PC-9 (cell line): ENCODE results near the gene CFAP73. TPM values are rescaled to one million over a fixed set of nuclear protein-coding genes. Genes with fewer than 3 reads are reported as not detected.

ENCODE experiments used
- BruUV-seq: library from RNA; stranded (reverse); fragments of 400-500 nt; replicated peaks from 2 replicates; lab custom pipeline; 2021; lab: Mats Ljungman, UMichigan
- CTCF ChIA-PET: fragments of 300-600 bp; sonication (Branson Sonifier 250); formaldehyde crosslinking; loops from one replicate; lab custom pipeline; 2022; ENCODE audit warnings: antibody characterized with exemption; lab: Charles Lee
- POLR2A ChIA-PET: fragments of 300-600 bp; sonication (Branson Sonifier 250); formaldehyde crosslinking; loops from one replicate; lab custom pipeline; 2022; ENCODE audit warnings: antibody characterized with exemption; ENCODE audit not compliant: unreplicated experiment; lab: Charles Lee
- DNase-seq, 2 experiments: peaks; one replicate each; pipeline versions ENCODE4 v3.0.0 to v3.0.0-alpha.2; 2015 to 2022; ENCODE audit warnings: mixed read lengths in 1 of 2
- H2AFZ ChIP-seq: fragments of 200-600 bp; sonication (generic); 2 replicates; pipeline ENCODE4 v1.8.1; 2017; ENCODE audit warnings: antibody characterized with exemption
- H3F3A ChIP-seq: fragments of 200-600 bp; sonication (generic); 2 replicates; pipeline ENCODE4 v1.8.1; 2017; ENCODE audit warnings: antibody characterized with exemption, mild to moderate bottlenecking, low read depth; ENCODE audit not compliant: insufficient read depth
- H3K27ac ChIP-seq: fragments of 200-600 bp; sonication (generic); 2 replicates; pipeline ENCODE4 v1.6.1; 2016; ENCODE audit warnings: mixed run types
- H3K27me3 ChIP-seq: fragments of 200-600 bp; sonication (generic); 2 replicates; pipeline ENCODE4 v1.6.1; 2016; ENCODE audit warnings: low read depth, mixed run types; ENCODE audit not compliant: insufficient read depth
- H3K36me3 ChIP-seq: fragments of 200-600 bp; sonication (generic); 2 replicates; pipeline ENCODE4 v1.6.1; 2016; ENCODE audit warnings: low read depth, mixed run types
- H3K4me1 ChIP-seq: fragments of 200-600 bp; sonication (generic); replicated peaks from 2 replicates; pipeline ENCODE4 v1.6.1; 2016; ENCODE audit warnings: mixed run types; ENCODE audit not compliant: insufficient read depth
- H3K4me2 ChIP-seq: fragments of 200-600 bp; sonication (generic); 2 replicates; pipeline ENCODE4 v1.6.1; 2017; ENCODE audit warnings: mixed run types
- H3K4me3 ChIP-seq: fragments of 200-600 bp; sonication (generic); 2 replicates; pipeline ENCODE4 v1.6.1; 2016; ENCODE audit warnings: mixed run types
- H3K79me2 ChIP-seq: fragments of 200-600 bp; sonication (generic); 2 replicates; pipeline ENCODE4 v1.6.1; 2017; ENCODE audit warnings: low read depth, mixed run types
- H3K9me2 ChIP-seq: fragments of 200-600 bp; sonication (generic); 2 replicates; pipeline ENCODE4 v1.8.1; 2017; ENCODE audit warnings: mild to moderate bottlenecking; ENCODE audit not compliant: insufficient read depth
- H3K9me3 ChIP-seq: fragments of 200-600 bp; sonication (generic); 2 replicates; pipeline ENCODE4 v1.8.1; 2016; ENCODE audit warnings: low read depth; ENCODE audit not compliant: insufficient read depth
- H4K20me1 ChIP-seq: fragments of 200-600 bp; sonication (generic); 2 replicates; pipeline ENCODE4 v1.8.1; 2017; ENCODE audit not compliant: insufficient read depth
- EZH2 ChIP-seq: fragments of 200-600 bp; sonication (generic); IDR thresholded peaks from 2 replicates; pipeline ENCODE4 v1.8.0; 2017; ENCODE audit warnings: antibody characterized with exemption, low read depth
- intact Hi-C: fragments of 100-400 bp; cut with micrococcal nuclease; formaldehyde crosslinking; loops from one replicate; pipeline ENCODE4 v1.10.0; 2022; ENCODE audit not compliant: unreplicated experiment
- total RNA-seq: library from RNA; stranded (reverse); gene quantifications from 2 replicates; pipeline ENCODE4 v1.2.3, GENCODE V29; 2021
- TF ChIP-seq, protein P1 (sequence below): fragments of 200-600 bp; sonication (generic); conservative IDR thresholded peaks from 2 replicates; pipeline ENCODE4 v1.6.1; 2017; ENCODE audit warnings: mixed run types, antibody characterized with exemption, mild to moderate bottlenecking, moderate library complexity

The CFAP73 gene
- total RNA-seq, 1 experiment from 2014 or later = 1.9 TPM

DNA sequence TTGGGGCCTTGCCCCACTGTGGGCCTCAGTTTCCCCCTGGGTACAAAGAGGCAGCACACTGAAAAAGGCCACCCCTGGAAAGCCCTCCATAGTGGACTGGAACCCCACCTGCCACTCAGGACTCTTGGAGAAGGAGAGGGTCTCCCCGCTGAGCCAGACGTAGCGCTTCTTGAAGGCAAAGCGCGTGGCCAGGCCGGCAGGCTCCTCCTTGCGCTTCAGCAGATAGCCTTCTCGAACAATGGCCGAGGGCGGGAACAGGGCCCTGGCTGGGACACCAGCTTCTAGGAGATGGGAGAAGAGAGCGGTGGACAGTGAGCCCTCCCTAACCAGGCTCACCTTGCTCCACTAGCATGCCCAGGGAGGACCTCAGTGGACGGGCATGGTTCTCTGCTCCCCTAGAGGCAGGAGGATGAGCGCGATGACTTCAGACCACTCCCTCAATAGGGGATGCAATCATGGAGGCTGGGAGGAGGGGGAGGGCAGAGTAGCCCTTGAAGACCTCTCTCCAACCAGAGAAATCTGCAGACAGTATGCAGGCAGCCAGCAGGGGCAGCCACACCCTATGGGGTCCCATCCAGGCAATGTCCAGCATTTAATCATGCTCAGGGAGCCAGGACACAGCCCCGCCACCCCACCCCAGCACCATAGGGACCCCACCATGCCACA is 43.8 kb upstream of the CFAP73 start:
- no TSS peak for BruUV-seq
- H3K4me2 ChIP-seq = no peak overlapping the region
- DNase-seq = no peak
- no peak overlapping the region for H3K4me3 ChIP-seq
- CTCF ChIA-PET = no interaction called here
- H3K9me3 ChIP-seq = no peaks in the 10 kb centered on the region
- no peak overlapping the region for H2AFZ ChIP-seq
- H3K27ac ChIP-seq = no peak overlapping the region
- no peaks in the 10 kb centered on the region for H3F3A ChIP-seq
- H4K20me1 ChIP-seq = no peaks in the 10 kb centered on the region
- TF ChIP-seq, protein P1, sequence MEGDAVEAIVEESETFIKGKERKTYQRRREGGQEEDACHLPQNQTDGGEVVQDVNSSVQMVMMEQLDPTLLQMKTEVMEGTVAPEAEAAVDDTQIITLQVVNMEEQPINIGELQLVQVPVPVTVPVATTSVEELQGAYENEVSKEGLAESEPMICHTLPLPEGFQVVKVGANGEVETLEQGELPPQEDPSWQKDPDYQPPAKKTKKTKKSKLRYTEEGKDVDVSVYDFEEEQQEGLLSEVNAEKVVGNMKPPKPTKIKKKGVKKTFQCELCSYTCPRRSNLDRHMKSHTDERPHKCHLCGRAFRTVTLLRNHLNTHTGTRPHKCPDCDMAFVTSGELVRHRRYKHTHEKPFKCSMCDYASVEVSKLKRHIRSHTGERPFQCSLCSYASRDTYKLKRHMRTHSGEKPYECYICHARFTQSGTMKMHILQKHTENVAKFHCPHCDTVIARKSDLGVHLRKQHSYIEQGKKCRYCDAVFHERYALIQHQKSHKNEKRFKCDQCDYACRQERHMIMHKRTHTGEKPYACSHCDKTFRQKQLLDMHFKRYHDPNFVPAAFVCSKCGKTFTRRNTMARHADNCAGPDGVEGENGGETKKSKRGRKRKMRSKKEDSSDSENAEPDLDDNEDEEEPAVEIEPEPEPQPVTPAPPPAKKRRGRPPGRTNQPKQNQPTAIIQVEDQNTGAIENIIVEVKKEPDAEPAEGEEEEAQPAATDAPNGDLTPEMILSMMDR = no peak
- TF ChIP-seq EZH2 = no peak
- intact Hi-C loops = no loop called here
- no peaks in the 10 kb centered on the region for H3K79me2 ChIP-seq
- POLR2A ChIA-PET = no interaction called here
- no peaks in the 10 kb centered on the region for H3K4me1 ChIP-seq
- H3K9me2 ChIP-seq = no peaks in the 10 kb centered on the region
- no peaks in the 10 kb centered on the region for H3K36me3 ChIP-seq
- no peaks in the 10 kb centered on the region for H3K27me3 ChIP-seq

GRCh38 chr12:113106361-113106760 is 43.2 kb upstream of the CFAP73 start:
- Histone ChIP-seq H3K36me3 (no peaks in the 10 kb centered on the region), H3K4me1 (no peaks in the 10 kb centered on the region), H3K9me2 (no peaks in the 10 kb centered on the region), H3K79me2 (no peaks in the 10 kb centered on the region), H2AFZ (no peak overlapping the region), H3F3A (no peaks in the 10 kb centered on the region), H4K20me1 (no peaks in the 10 kb centered on the region), H3K4me3 (no peak overlapping the region), H3K27ac (no peak overlapping the region), H3K4me2 (no peak overlapping the region), H3K9me3 (no peaks in the 10 kb centered on the region), H3K27me3 (no peaks in the 10 kb centered on the region)
- TF ChIP-seq EZH2 = no peak
- TF ChIP-seq, protein P1 = no peak
- intact Hi-C loops = no loop called here
- ChIA-PET POLR2A (no interaction called here), CTCF (no interaction called here)
- BruUV-seq = no TSS peak
- no peak for DNase-seq

GRCh38 chr12:113108308-113108707 is 41.2 kb upstream of the CFAP73 start:
- no peak overlapping the region for H3K4me3 ChIP-seq
- H3K9me2 ChIP-seq = no peaks in the 10 kb centered on the region
- H3K4me2 ChIP-seq = no peak overlapping the region
- no peak for TF ChIP-seq EZH2
- TF ChIP-seq, protein P1 = no peak
- ChIA-PET CTCF (no interaction called here), POLR2A (no interaction called here)
- no peaks in the 10 kb centered on the region for H3K36me3 ChIP-seq
- H3K27ac ChIP-seq = no peak overlapping the region
- H3F3A ChIP-seq = no peaks in the 10 kb centered on the region
- H3K27me3 ChIP-seq = no peaks in the 10 kb centered on the region
- no peaks in the 10 kb centered on the region for H4K20me1 ChIP-seq
- no peak for DNase-seq
- intact Hi-C loops = no loop called here
- H3K79me2 ChIP-seq = no peaks in the 10 kb centered on the region
- no TSS peak for BruUV-seq
- H2AFZ ChIP-seq = no peak overlapping the region
- no peaks in the 10 kb centered on the region for H3K9me3 ChIP-seq
- H3K4me1 ChIP-seq = no peaks in the 10 kb centered on the region
